Gastrocnemius medialis (tissue), 4 donors: ENCODE measurements around the gene RASSF1. TPM values are rescaled to one million over a fixed set of nuclear protein-coding genes. Genes with fewer than 3 reads are reported as not detected.
"Not testable (repeated sequence)": the region's sequence is repeated elsewhere in the genome, so short reads cannot be mapped to it uniquely, and the experiment has no call there.

Experiments used
- ATAC-seq, 2 donors: fragments of 150-250 bp; one replicate each; pipeline ENCODE4 v1.9.1; 2016
- DNase-seq, 2 donors: peaks; one replicate each; pipeline ENCODE4 v3.0.0-alpha.2; 2019
- H3K27ac ChIP-seq, 4 donors: fragments of 200-600 bp; sonication (generic); 1 replicate in 1 of 4; 2 replicates in 3 of 4; pipeline ENCODE4 v1.5.1; 2016 to 2018; ENCODE audit warnings: mild to moderate bottlenecking in 2 of 4, moderate library complexity in 1 of 4
- H3K27me3 ChIP-seq, 3 donors: fragments of 200-600 bp; sonication (generic) in 2 of 3; 1 replicate in 1 of 3; 2 replicates in 2 of 3; pipeline versions ENCODE4 v1.5.1 to v1.6.0; 2016 to 2019; ENCODE audit warnings: mild to moderate bottlenecking in 1 of 3, moderate library complexity in 1 of 3
- H3K36me3 ChIP-seq, 2 donors: fragments of 200-600 bp; sonication (generic) in 1 of 2; one replicate each; pipeline ENCODE4 v1.5.1; 2017 to 2018
- H3K4me1 ChIP-seq, 2 donors: fragments of 200-600 bp; sonication (generic) in 1 of 2; one replicate each; pipeline ENCODE4 v1.5.1; 2016 to 2017; ENCODE audit warnings: mild to moderate bottlenecking in 2 of 2
- H3K4me3 ChIP-seq, 4 donors: fragments of 200-600 bp; sonication (generic) in 3 of 4; 1 replicate in 1 of 4; 2 replicates in 3 of 4; pipeline ENCODE4 v1.5.1; 2016 to 2019; ENCODE audit warnings: mild to moderate bottlenecking in 2 of 4
- H3K9me3 ChIP-seq, 3 donors: fragments of 200-600 bp; sonication (generic) in 2 of 3; 1 replicate in 1 of 3; 2 replicates in 2 of 3; pipeline ENCODE4 v1.5.1; 2016 to 2019
- POLR2A ChIP-seq, 2 donors: fragments of 450-650 bp; IDR thresholded peaks; one replicate each; pipeline ENCODE4 v1.6.1; 2017; ENCODE audit warnings: antibody characterized with exemption in 2 of 2, mild to moderate bottlenecking in 2 of 2, moderate library complexity in 2 of 2
- in situ Hi-C, 4 donors: fragments of 200-750 bp; cut with MboI; loops; one replicate each; pipeline versions ENCODE4 v1.15.0 to v1.8.0; 2017; ENCODE audit warnings: low sequenced_read_pairs in 4 of 4
- intact Hi-C: fragments of 100-400 bp; cut with DNase I; formaldehyde crosslinking; loops from one replicate; pipeline ENCODE4 v1.15.1; 2023; ENCODE audit warnings: low total_unique reads
- total RNA-seq, 4 donors: library from RNA; depleted of rRNA; stranded (reverse); fragments of >200 nt; gene quantifications; one replicate each; pipeline versions ENCODE4 v1.1.0 to v1.2.3, GENCODE V29; 2016
- TF ChIP-seq, protein P1 (sequence below), 5 experiments: fragments of 450-650 bp in 3 of 5; fragments of 200-600 bp in 2 of 5; sonication (generic) in 2 of 5; IDR thresholded peaks in 4 of 5; conservative IDR thresholded peaks in 1 of 5; 1 replicate in 4 of 5; 2 replicates in 1 of 5; pipeline ENCODE4 v1.5.1; 2016 to 2019; ENCODE audit warnings: antibody characterized with exemption in 5 of 5, mild to moderate bottlenecking in 3 of 5, moderate library complexity in 3 of 5

The RASSF1 gene
- total RNA-seq, 4 donors from 2014 or later, result 13.3 to 22.5 (median 18.0) TPM

- Histone ChIP-seq H3K4me3 (no peak overlapping the region), H3K27me3 (no peaks in the 10 kb centered on the region), H3K4me1 (peaks cover 20 to 23% of the 10 kb centered on the region in 2 donors), H3K27ac (no peak overlapping the region), H3K36me3 (peaks cover 0 to 38% of the 10 kb centered on the region in 2 donors), H3K9me3 (no peaks in the 10 kb centered on the region)
- in situ Hi-C loops (loop anchor here in 1 of 4 donors (25.0 kb wide), 1 partner anchor 352 kb away; the partner anchor contains the start of genes MON1A and RBM6), intact Hi-C loops (no loop called here)
- no peak for DNase-seq
- TF ChIP-seq POLR2A (IDR thresholded peaks at IDR 0.05), result no peak
- TF ChIP-seq, protein P1, sequence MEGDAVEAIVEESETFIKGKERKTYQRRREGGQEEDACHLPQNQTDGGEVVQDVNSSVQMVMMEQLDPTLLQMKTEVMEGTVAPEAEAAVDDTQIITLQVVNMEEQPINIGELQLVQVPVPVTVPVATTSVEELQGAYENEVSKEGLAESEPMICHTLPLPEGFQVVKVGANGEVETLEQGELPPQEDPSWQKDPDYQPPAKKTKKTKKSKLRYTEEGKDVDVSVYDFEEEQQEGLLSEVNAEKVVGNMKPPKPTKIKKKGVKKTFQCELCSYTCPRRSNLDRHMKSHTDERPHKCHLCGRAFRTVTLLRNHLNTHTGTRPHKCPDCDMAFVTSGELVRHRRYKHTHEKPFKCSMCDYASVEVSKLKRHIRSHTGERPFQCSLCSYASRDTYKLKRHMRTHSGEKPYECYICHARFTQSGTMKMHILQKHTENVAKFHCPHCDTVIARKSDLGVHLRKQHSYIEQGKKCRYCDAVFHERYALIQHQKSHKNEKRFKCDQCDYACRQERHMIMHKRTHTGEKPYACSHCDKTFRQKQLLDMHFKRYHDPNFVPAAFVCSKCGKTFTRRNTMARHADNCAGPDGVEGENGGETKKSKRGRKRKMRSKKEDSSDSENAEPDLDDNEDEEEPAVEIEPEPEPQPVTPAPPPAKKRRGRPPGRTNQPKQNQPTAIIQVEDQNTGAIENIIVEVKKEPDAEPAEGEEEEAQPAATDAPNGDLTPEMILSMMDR (IDR thresholded peaks at IDR 0.05 in 4 of 5, conservative IDR thresholded peaks at IDR 0.05 in 1 of 5), result no peak
- no peak for ATAC-seq
Measured at GRCh38 chr3:50289130-50289529, 51.5 kb downstream of the RASSF1 start.

- no peaks in the 10 kb centered on the region for H3K27me3 ChIP-seq
- H3K9me3 ChIP-seq, result no peaks in the 10 kb centered on the region
- ATAC-seq, result no peak
- no peak for DNase-seq
- intact Hi-C loops (no loop called here), in situ Hi-C loops (loop anchor here in 1 of 4 donors (25.0 kb wide), 1 partner anchor 351 kb away; the partner anchor contains the start of genes MON1A and RBM6)
- no peak overlapping the region for H3K4me3 ChIP-seq
- no peak for TF ChIP-seq POLR2A (IDR thresholded peaks at IDR 0.05)
- TF ChIP-seq, protein P1 (IDR thresholded peaks at IDR 0.05 in 4 of 5, conservative IDR thresholded peaks at IDR 0.05 in 1 of 5), result no peak
- peaks cover 18 to 22% of the 10 kb centered on the region in 2 donors for H3K4me1 ChIP-seq
- peak overlapping the region in 1 of 4 donors; percentile 41 for H3K27ac ChIP-seq
- H3K36me3 ChIP-seq, result peaks cover 0 to 38% of the 10 kb centered on the region in 2 donors
Measured at GRCh38 chr3:50288387-50289007, 52.1 kb downstream of the RASSF1 start.

DNA sequence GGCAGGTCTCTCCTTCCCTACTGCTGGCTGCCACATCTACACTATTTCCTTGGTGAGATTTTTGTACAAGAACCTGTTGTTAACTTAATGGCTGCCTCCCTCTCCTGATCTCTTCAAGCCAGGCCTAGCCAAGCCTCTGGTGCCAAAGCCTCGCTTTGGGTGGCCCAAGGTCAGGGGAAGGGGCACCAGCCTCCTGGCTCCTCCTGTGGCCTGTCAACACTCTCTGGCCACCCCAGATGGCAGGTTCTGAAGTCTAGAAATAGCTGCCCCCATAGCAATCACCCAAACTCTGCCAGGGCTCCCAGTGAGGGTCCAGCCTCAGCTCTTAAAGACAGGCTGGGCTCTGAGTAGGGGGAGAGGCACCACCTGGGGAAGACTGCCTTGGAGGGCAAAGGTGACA lies 53.4 kb downstream of the RASSF1 start:
- peak overlapping the region in 1 of 4 donors; percentile 41 for H3K27ac ChIP-seq
- TF ChIP-seq, protein P1 (IDR thresholded peaks at IDR 0.05 in 4 of 5, conservative IDR thresholded peaks at IDR 0.05 in 1 of 5), result no peak
- no peak for TF ChIP-seq POLR2A (IDR thresholded peaks at IDR 0.05)
- no peak for ATAC-seq
- no peak for DNase-seq
- H3K27me3 ChIP-seq, result no peaks in the 10 kb centered on the region
- no peak overlapping the region for H3K4me3 ChIP-seq
- H3K4me1 ChIP-seq, result peaks cover 8 to 13% of the 10 kb centered on the region in 2 donors
- intact Hi-C loops (no loop called here), in situ Hi-C loops (loop anchor here in 1 of 4 donors (25.0 kb wide), 1 partner anchor 350 kb away; the partner anchor contains the start of genes MON1A and RBM6)
- H3K36me3 ChIP-seq, result peaks cover 0 to 38% of the 10 kb centered on the region in 2 donors
- H3K9me3 ChIP-seq, result no peaks in the 10 kb centered on the region

DNA sequence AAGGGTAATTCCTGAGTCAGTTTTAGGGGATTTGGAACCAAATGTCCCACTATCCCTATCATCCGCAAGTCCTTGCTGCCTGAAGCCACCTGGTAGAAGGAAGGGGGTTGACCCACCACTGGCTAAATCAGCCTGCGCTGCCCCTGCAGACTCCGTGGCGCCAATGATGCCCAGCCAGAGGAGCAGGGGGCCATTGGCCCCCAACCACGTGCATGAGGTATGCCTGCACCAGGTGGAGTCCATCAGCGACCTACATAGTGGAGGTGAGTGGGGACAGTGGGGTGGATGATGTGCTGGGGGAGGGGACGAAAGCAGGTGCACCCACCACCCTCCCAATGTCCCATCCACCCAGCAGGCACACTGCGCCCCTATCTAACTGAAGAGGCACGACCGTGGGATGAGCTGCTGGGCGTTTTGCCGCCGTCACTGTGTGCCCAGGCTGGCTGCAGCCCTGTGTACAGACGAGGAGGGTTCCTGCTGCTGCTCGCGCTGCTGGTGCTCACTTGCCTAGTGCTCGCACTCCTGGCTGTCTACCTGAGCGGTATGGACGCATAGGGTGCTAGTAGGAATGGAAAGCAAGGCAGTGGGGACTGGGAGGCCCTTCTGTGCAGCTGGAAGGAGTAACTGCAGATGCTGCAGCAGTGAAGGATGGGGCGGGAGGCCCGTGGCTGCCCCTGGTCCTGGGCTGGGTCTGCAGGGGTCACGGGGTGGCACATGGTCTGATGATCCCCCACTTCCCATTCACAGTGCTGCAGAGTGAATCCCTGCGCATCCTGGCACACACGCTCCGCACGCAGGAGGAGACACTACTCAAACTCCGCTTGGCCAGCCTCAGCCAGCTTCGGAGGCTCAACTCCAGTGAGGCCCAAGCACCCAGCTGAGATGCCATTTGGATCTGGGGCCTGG lies 54.1 kb downstream of the RASSF1 start:
- H3K4me3 ChIP-seq, result no peak overlapping the region
- intact Hi-C loops, result no loop called here

GRCh38 chr3:50284121-50284520 lies 56.5 kb downstream of the RASSF1 start:
- H3K27me3 ChIP-seq, DNase-seq, H3K27ac ChIP-seq, ATAC-seq, H3K9me3 ChIP-seq, H3K4me3 ChIP-seq, intact Hi-C loops: not testable (repeated sequence)
- Histone ChIP-seq H3K36me3 (peaks cover 0 to 22% of the 10 kb centered on the region in 2 donors), H3K4me1 (peaks cover 4 to 12% of the 10 kb centered on the region in 2 donors)
- in situ Hi-C loops, result loop anchor here in 1 of 4 donors (25.0 kb wide), 1 partner anchor 347 kb away; the partner anchor contains the start of genes MON1A and RBM6

More for the DNA sequence above, 54.1 kb downstream of the RASSF1 start:
- Histone ChIP-seq H3K36me3 (peaks cover 0 to 38% of the 10 kb centered on the region in 2 donors), H3K4me1 (peaks cover 8 to 12% of the 10 kb centered on the region in 2 donors), H3K27me3 (no peaks in the 10 kb centered on the region), H3K27ac (peak overlapping the region in 1 of 4 donors; percentile 41), H3K9me3 (no peaks in the 10 kb centered on the region)
- ATAC-seq (no peak), DNase-seq (no peak)
- TF ChIP-seq, protein P1 (IDR thresholded peaks at IDR 0.05 in 4 of 5, conservative IDR thresholded peaks at IDR 0.05 in 1 of 5), result no peak
- no peak for TF ChIP-seq POLR2A (IDR thresholded peaks at IDR 0.05)
- in situ Hi-C loops, result loop anchor here in 1 of 4 donors (25.0 kb wide), 1 partner anchor 349 kb away; the partner anchor contains the start of genes MON1A and RBM6
